Bronchial epithelial cell (primary cell): ENCODE data around the gene MIER3. TPM values are rescaled to one million over a fixed set of nuclear protein-coding genes. Genes with fewer than 3 reads are reported as not detected.
A peak's percentile ranks its signal among the peaks of the same experiment; 100 is the strongest.
"Not testable (repeated sequence)": the region's sequence is repeated elsewhere in the genome, so short reads cannot be mapped to it uniquely, and the experiment has no call there.

Experiments
- DNase-seq: peaks from one replicate; pipeline ENCODE4 v3.0.0-alpha.2; 2010; ENCODE audit warnings: low read depth
- FAIRE-seq: peaks from 2 replicates; lab custom pipeline; 2011; peaks lifted over from hg19 to GRCh38; lab: Jason Lieb, UNC
- H3K27me3 ChIP-seq: 2 replicates; pipeline ENCODE4 v1.5.1; 2011; ENCODE audit warnings: low read length; ENCODE audit not compliant: control insufficient read depth, insufficient read depth
- H3K36me3 ChIP-seq: 2 replicates; pipeline ENCODE4 v1.5.1; 2011; ENCODE audit warnings: low read length; ENCODE audit not compliant: control insufficient read depth, insufficient read depth
- H3K4me3 ChIP-seq: 2 replicates; pipeline ENCODE4 v1.5.1; 2011; ENCODE audit warnings: mild to moderate bottlenecking, low read depth, low read length, control low read depth
- total RNA-seq: library from RNA; depleted of rRNA; stranded (reverse); fragments of >200 nt; gene quantifications from 2 replicates; pipeline ENCODE4 v1.2.1, GENCODE V29; 2014
- TF ChIP-seq, protein P1 (sequence below): IDR thresholded peaks from 2 replicates; pipeline ENCODE4 v1.5.1; 2011; ENCODE audit warnings: mild to moderate bottlenecking, moderate library complexity, low read length, control low read depth, inconsistent platforms; ENCODE audit not compliant: insufficient read depth, severe bottlenecking

MIER3 gene
- total RNA-seq, 1 donor from 2014 or later, result 32.9 TPM

GRCh38 chr5:56981548-56982315 lies 29.8 kb upstream of the MIER3 start:
- Histone ChIP-seq H3K27me3 (no peaks in the 10 kb centered on the region), H3K36me3 (no peaks in the 10 kb centered on the region), H3K4me3 (no peak overlapping the region)
- DNase-seq, result no peak
- FAIRE-seq, result no peak
- TF ChIP-seq, protein P1, sequence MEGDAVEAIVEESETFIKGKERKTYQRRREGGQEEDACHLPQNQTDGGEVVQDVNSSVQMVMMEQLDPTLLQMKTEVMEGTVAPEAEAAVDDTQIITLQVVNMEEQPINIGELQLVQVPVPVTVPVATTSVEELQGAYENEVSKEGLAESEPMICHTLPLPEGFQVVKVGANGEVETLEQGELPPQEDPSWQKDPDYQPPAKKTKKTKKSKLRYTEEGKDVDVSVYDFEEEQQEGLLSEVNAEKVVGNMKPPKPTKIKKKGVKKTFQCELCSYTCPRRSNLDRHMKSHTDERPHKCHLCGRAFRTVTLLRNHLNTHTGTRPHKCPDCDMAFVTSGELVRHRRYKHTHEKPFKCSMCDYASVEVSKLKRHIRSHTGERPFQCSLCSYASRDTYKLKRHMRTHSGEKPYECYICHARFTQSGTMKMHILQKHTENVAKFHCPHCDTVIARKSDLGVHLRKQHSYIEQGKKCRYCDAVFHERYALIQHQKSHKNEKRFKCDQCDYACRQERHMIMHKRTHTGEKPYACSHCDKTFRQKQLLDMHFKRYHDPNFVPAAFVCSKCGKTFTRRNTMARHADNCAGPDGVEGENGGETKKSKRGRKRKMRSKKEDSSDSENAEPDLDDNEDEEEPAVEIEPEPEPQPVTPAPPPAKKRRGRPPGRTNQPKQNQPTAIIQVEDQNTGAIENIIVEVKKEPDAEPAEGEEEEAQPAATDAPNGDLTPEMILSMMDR, result no peak

- Histone ChIP-seq H3K27me3 (no peaks in the 10 kb centered on the region), H3K4me3 (no peak overlapping the region), H3K36me3 (no peaks in the 10 kb centered on the region)
- FAIRE-seq (no peak), DNase-seq (no peak)
- TF ChIP-seq, protein P1, result no peak
Measured at GRCh38 chr5:56979968-56980367, 28.0 kb upstream of the MIER3 start.

GRCh38 chr5:56979526-56979925 lies 27.6 kb upstream of the MIER3 start:
- not testable (repeated sequence) for DNase-seq, H3K36me3 ChIP-seq, FAIRE-seq, H3K27me3 ChIP-seq, H3K4me3 ChIP-seq

DNA sequence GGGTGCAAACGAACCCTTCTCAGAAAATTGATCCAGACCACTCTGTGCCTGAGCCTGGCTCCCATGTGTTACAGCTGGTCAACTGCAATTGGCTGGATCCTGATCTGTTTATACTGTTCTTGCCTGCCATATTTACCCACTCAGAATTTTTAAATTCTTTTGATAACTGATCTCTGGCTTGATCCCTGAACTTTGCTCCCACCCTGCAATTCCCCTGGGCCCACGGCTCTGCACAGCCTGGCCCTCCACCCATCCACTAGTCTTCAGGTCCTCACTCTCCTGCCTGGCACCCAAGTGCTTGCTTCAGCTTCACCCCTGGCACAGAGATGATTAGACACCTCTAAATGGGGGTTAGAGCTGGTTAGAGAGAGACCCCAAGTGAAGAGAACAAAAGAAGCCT lies 25.9 kb upstream of the MIER3 start:
- Histone ChIP-seq H3K36me3 (no peaks in the 10 kb centered on the region), H3K4me3 (no peak overlapping the region), H3K27me3 (no peaks in the 10 kb centered on the region)
- TF ChIP-seq, protein P1, result no peak
- FAIRE-seq (no peak), DNase-seq (no peak)

DNA sequence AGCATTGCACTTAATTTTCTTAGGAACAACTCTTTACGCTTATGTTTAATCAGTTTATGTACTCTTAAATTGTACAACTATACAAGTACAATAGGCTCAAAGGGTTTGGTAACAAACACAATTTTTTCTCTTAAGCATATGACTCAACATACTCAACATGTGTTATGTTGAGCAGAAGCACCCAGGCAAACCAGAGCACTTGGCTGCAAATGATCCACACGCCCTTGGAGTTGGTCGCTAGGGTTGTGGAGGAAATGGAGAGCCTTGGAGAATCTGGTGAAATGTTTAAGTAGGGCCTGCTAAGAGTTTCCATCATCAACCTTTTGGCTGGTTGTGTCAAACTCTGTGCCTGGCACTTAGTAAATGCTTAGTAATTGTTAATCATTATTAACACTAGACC lies 25.1 kb upstream of the MIER3 start:
- DNase-seq, result no peak
- Histone ChIP-seq H3K4me3 (no peak overlapping the region), H3K27me3 (no peaks in the 10 kb centered on the region), H3K36me3 (no peaks in the 10 kb centered on the region)
- FAIRE-seq, result no peak
- TF ChIP-seq, protein P1, result no peak

DNA sequence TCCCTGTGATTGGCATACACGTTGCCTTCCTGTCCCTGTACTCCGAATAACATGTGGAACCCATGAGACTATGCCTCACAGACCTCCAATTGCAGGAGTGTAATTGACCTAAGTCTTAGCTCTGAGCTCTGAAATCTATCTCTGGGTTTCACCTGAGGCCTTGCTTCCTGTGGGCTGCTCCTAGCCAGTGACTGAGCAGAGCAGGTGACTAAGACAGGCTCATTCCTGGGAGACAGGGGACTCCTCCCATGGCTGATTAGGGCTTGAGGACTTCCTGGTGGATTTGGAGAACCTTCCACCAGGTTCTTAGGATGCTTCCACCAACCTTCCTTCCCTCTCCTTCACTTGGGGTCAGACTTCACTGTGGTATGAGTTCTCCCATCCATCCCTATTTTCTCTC lies 22.3 kb upstream of the MIER3 start:
- Histone ChIP-seq H3K4me3 (no peak overlapping the region), H3K27me3 (peaks cover 3% of the 10 kb centered on the region), H3K36me3 (no peaks in the 10 kb centered on the region)
- DNase-seq, result peak; percentile 32
- TF ChIP-seq, protein P1, result no peak
- peak; percentile 60 for FAIRE-seq
